ENCODE results near the gene NPC2. TPM values are rescaled to one million over a fixed set of nuclear protein-coding genes. Genes with fewer than 3 reads are reported as not detected.

The NPC2 gene
- total and polyA plus RNA-seq, 9 of the 15 experiments (the other 6 are each of a cell fraction or from before 2014, with no cell fraction given), result 16.6 to 74.1 (median 32.6) TPM

GRCh38 chr14:74463697-74464096 lies 29.4 kb downstream of the NPC2 start:
- in situ Hi-C loops (cut with MboI) (no loop called here), intact Hi-C loops (cut with micrococcal nuclease) (no loop called here)
- no peaks in the 10 kb centered on the region; the same call in 1 of the 2 replicates for H4K20me1 ChIP-seq (replicated peaks; ENCODE audit: control insufficient read depth, insufficient read depth, low read length)
- no peaks in the 10 kb centered on the region for H3K36me3 ChIP-seq (ENCODE audit: control insufficient read depth, insufficient read depth, low read length)
- no peaks in the 10 kb centered on the region; a peak in 1 of 5 replicates for H3K4me1 ChIP-seq (replicated peaks in 1 of 2; ENCODE audit: control insufficient read depth in 2 of 2, insufficient read depth in 2 of 2, low read length in 2 of 2)
- ChIA-PET POLR2A (no interaction called here), CTCF (ENCODE audit: low intra/inter-chr PET ratio) (no interaction called here)
- H3K79me2 ChIP-seq (ENCODE audit: control insufficient read depth, insufficient read depth, low read length), result no peaks in the 10 kb centered on the region
- no peak overlapping the region for H3K27ac ChIP-seq (ENCODE audit: extremely low read depth, low read depth, low read length)
- 1% methylated on average over 5 of the region's 5 CpGs for WGBS (ENCODE audit: insufficient coverage, low coverage, missing lambda C conversion rate)
- peaks cover 6 to 62% of the 10 kb centered on the region in 2 experiments; a peak in 4 of 5 replicates for H3K27me3 ChIP-seq (ENCODE audit: control insufficient read depth in 2 of 2, insufficient read depth in 2 of 2, low read length in 2 of 2)
- no peak overlapping the region for H2AFZ ChIP-seq (ENCODE audit: low read depth, low read length)
- no peak overlapping the region for H3K9ac ChIP-seq (ENCODE audit: insufficient read depth in 1 of 2, low read depth in 2 of 2, low read length in 2 of 2)
- BruUV-seq (replicated peaks), result no TSS peak
- no peak for FAIRE-seq
- ATAC-seq, result no peak
- no peak for DNase-seq (ENCODE audit: extremely low read depth in 1 of 4, low spot score in 3 of 4)
- H3K9me1 ChIP-seq (ENCODE audit: control insufficient read depth, insufficient read depth, low read length), result no peaks in the 10 kb centered on the region
- no peaks in the 10 kb centered on the region for H3K9me3 ChIP-seq (replicated peaks; ENCODE audit: control insufficient read depth, insufficient read depth, low read depth, low read length)
- no peak overlapping the region for H3K4me2 ChIP-seq (ENCODE audit: insufficient read depth, low read length)
- no peak overlapping the region for H3K4me3 ChIP-seq
- TF ChIP-seq SRF (CRISPR knock-in tag; IDR thresholded peaks at IDR 0.05), result no peak
- no peak for TF ChIP-seq HNRNPL (IDR thresholded peaks at IDR 0.05; ENCODE audit: low read depth, low read length)
- TF ChIP-seq POLR2AphosphoS2 (IDR thresholded peaks at IDR 0.05; ENCODE audit: low read length), result no peak
- no peak for TF ChIP-seq FIP1L1 (IDR thresholded peaks at IDR 0.05; ENCODE audit: low read depth, low read length, poor library complexity, severe bottlenecking)
- TF ChIP-seq HLTF (IDR thresholded peaks at IDR 0.05), result no peak
- TF ChIP-seq ZNF740 (CRISPR knock-in tag; IDR thresholded peaks at IDR 0.05), result no peak
- no peak for TF ChIP-seq ZNF740 (tag; IDR thresholded peaks at IDR 0.05)
- TF ChIP-seq ZNF277 (CRISPR knock-in tag; IDR thresholded peaks at IDR 0.05; ENCODE audit: borderline replicate concordance), result no peak
- TF ChIP-seq RBM34 (IDR thresholded peaks at IDR 0.05; ENCODE audit: borderline replicate concordance, insufficient read depth, low read length), result no peak
- no peak for TF ChIP-seq PKNOX1 (IDR thresholded peaks at IDR 0.05)
- no peak for TF ChIP-seq RCOR1 (IDR thresholded peaks at IDR 0.05; ENCODE audit: borderline replicate concordance in 1 of 2, low read depth in 2 of 2, low read length in 2 of 2)
- no peak for TF ChIP-seq ZBTB34 (CRISPR knock-in tag; IDR thresholded peaks at IDR 0.05)
- TF ChIP-seq TEAD1 (CRISPR knock-in tag; IDR thresholded peaks at IDR 0.05), result no peak
- no peak for TF ChIP-seq FOXK2 (conservative IDR thresholded peaks at IDR 0.05 in 1 of 2, IDR thresholded peaks at IDR 0.05 in 1 of 2; ENCODE audit: low read depth in 2 of 2)

All from K562 (cell line).